ENCODE measurements around the gene ZMYND11. TPM values are rescaled to one million over a fixed set of nuclear protein-coding genes. Genes with fewer than 3 reads are reported as not detected.

The ZMYND11 gene
- total and polyA plus RNA-seq, 10 donors, result 20.3 to 65.3 (median 51.6) TPM

DNA sequence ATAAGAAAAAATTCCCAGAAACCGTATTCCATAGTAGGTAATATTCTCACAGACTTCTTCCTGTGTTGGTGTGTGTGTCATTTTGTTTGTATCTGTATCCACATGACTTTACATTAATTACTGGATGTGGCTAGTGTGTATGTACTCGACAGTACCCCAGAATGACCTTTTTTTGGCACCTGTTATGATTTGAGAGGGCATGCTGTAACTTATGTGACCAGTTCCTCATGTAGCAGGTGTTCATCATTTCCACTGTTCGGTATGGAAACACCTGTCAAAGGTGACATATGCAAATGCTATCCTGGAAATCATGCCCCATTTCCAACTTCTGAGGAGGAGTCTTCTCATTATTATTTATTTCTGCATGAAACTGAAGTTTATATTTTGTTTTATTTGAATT lies 89.3 kb downstream of the ZMYND11 start:
- Histone ChIP-seq H3K9me3 (no peaks in the 10 kb centered on the region), H3K36me3 (peaks cover 0 to 15% (median 0%) of the 10 kb centered on the region in 6 donors), H3K4me1 (peaks cover 0 to 12% (median 7%) of the 10 kb centered on the region in 6 donors), H3K27me3 (replicated peaks in 1 of 7) (no peaks in the 10 kb centered on the region), H3K4me3 (no peak overlapping the region), H3K27ac (no peak overlapping the region)
- DNase-seq, result no peak
- no peak for TF ChIP-seq POLR2AphosphoS5 (IDR thresholded peaks at IDR 0.05)
- TF ChIP-seq POLR2A (IDR thresholded peaks at IDR 0.05), result no peak
- TF ChIP-seq, protein P1, sequence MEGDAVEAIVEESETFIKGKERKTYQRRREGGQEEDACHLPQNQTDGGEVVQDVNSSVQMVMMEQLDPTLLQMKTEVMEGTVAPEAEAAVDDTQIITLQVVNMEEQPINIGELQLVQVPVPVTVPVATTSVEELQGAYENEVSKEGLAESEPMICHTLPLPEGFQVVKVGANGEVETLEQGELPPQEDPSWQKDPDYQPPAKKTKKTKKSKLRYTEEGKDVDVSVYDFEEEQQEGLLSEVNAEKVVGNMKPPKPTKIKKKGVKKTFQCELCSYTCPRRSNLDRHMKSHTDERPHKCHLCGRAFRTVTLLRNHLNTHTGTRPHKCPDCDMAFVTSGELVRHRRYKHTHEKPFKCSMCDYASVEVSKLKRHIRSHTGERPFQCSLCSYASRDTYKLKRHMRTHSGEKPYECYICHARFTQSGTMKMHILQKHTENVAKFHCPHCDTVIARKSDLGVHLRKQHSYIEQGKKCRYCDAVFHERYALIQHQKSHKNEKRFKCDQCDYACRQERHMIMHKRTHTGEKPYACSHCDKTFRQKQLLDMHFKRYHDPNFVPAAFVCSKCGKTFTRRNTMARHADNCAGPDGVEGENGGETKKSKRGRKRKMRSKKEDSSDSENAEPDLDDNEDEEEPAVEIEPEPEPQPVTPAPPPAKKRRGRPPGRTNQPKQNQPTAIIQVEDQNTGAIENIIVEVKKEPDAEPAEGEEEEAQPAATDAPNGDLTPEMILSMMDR (IDR thresholded peaks at IDR 0.05 in 8 of 11, conservative IDR thresholded peaks at IDR 0.05 in 3 of 11), result no peak
- WGBS, 5 donors, result 67 to 76% (median 70%) methylated on average over 3 of the region's 3 CpGs
- intact Hi-C loops (cut with DNase I; ENCODE audit: low total_unique reads), result no loop called here

DNA sequence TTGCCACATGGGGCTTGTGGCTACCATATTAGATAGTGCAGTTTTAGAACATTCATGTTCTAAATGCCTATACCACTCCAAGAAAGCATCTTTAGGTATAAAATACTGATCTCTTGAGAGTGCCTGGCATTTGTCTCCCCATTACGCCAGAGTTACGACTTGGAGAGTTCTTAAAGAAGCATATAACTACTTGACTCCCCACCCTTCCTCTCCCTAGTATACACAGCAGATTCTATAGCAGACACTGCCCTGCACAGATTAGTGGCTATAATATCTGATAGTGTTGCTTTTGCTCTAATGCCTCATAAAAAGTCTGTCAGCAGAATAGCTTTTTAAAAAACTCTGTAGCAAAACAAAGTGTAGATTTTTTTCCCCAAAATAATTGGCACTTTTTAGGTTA lies 90.8 kb downstream of the ZMYND11 start:
- no peaks in the 10 kb centered on the region for H3K27me3 ChIP-seq (replicated peaks in 1 of 7)
- TF ChIP-seq POLR2A (IDR thresholded peaks at IDR 0.05) (no peak), POLR2AphosphoS5 (IDR thresholded peaks at IDR 0.05) (no peak)
- TF ChIP-seq, protein P1 (IDR thresholded peaks at IDR 0.05 in 8 of 11, conservative IDR thresholded peaks at IDR 0.05 in 3 of 11), result no peak
- no peaks in the 10 kb centered on the region for H3K4me1 ChIP-seq
- H3K4me3 ChIP-seq, result no peak overlapping the region
- H3K36me3 ChIP-seq, result peaks cover 0 to 13% (median 0%) of the 10 kb centered on the region in 6 donors
- intact Hi-C loops (cut with DNase I; ENCODE audit: low total_unique reads), result no loop called here
- DNase-seq, result no peak
- H3K27ac ChIP-seq, result no peak overlapping the region
- 89 to 98% (median 97%) methylated on average over 2 of the region's 2 CpGs for WGBS, 5 donors
- no peaks in the 10 kb centered on the region for H3K9me3 ChIP-seq

DNA sequence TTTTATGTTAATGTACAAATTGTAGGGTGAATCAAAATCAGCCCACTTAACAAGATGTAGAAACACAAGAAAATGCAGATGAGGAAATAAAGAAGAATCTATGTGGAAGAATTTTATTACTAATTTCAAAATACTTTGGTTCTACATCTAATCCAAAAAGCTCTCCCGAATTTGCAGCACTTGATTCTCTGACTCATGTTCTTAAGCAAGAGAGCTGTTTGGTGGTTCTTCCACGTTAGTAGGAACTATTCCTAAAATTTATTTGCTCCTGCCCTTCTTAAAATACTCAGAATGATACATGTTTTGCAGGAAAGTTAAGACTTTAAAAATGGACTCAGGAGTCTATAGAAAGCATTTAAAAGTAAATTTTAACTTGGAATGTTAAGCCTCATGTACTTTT lies 91.8 kb downstream of the ZMYND11 start:
- Histone ChIP-seq H3K27ac (no peak overlapping the region), H3K4me3 (no peak overlapping the region), H3K36me3 (peaks cover 0 to 8% (median 0%) of the 10 kb centered on the region in 6 donors), H3K27me3 (replicated peaks in 1 of 7) (no peaks in the 10 kb centered on the region), H3K4me1 (no peaks in the 10 kb centered on the region), H3K9me3 (no peaks in the 10 kb centered on the region)
- intact Hi-C loops (cut with DNase I; ENCODE audit: low total_unique reads), result no loop called here
- WGBS, 5 donors, result 58 to 85% (median 69%) methylated on average over 2 of the region's 2 CpGs
- DNase-seq, result no peak
- TF ChIP-seq POLR2AphosphoS5 (IDR thresholded peaks at IDR 0.05) (no peak), POLR2A (IDR thresholded peaks at IDR 0.05) (no peak)
- TF ChIP-seq, protein P1 (IDR thresholded peaks at IDR 0.05 in 8 of 11, conservative IDR thresholded peaks at IDR 0.05 in 3 of 11), result no peak

DNA sequence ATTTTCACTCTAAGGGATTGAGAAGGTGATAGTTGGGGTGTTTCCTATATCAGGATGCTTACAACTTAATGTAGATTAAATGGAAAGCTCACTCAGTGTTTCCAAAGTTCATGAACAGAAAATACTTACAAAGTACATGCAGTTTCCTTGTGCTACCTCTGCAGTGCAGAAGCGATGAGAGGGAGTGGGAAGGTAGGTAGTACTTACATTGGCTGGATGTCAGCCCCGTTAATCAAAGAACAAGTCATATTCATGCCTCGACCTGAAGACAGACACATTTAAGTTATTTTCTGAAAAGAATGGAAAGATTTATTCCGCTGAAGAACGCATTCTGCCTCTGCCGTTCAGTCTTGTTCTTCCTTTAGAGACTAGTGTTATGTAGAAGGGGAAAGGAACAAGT lies 93.1 kb downstream of the ZMYND11 start:
- H3K27ac ChIP-seq, result no peak overlapping the region
- no peak for DNase-seq

More for the DNA sequence above, 93.1 kb downstream of the ZMYND11 start:
- H3K36me3 ChIP-seq, result peaks cover 0 to 18% (median 0%) of the 10 kb centered on the region in 6 donors
- no peaks in the 10 kb centered on the region for H3K9me3 ChIP-seq
- TF ChIP-seq POLR2A (IDR thresholded peaks at IDR 0.05) (no peak), POLR2AphosphoS5 (IDR thresholded peaks at IDR 0.05) (no peak)
- TF ChIP-seq, protein P1 (IDR thresholded peaks at IDR 0.05 in 8 of 11, conservative IDR thresholded peaks at IDR 0.05 in 3 of 11), result no peak
- no peak overlapping the region for H3K4me3 ChIP-seq
- H3K4me1 ChIP-seq, result no peaks in the 10 kb centered on the region
- WGBS, 5 donors, result 83 to 91% (median 88%) methylated on average over 6 of the region's 6 CpGs
- intact Hi-C loops (cut with DNase I; ENCODE audit: low total_unique reads), result no loop called here
- H3K27me3 ChIP-seq (replicated peaks in 1 of 7), result no peaks in the 10 kb centered on the region
